ENCODE measurements around the gene CPLX3. TPM values are rescaled to one million over a fixed set of nuclear protein-coding genes. Genes with fewer than 3 reads are reported as not detected.

The CPLX3 gene
- total and polyA plus RNA-seq, 2 donors (not counting 3 experiments of a cell fraction or from before 2014, with no cell fraction given) = not detected

DNA sequence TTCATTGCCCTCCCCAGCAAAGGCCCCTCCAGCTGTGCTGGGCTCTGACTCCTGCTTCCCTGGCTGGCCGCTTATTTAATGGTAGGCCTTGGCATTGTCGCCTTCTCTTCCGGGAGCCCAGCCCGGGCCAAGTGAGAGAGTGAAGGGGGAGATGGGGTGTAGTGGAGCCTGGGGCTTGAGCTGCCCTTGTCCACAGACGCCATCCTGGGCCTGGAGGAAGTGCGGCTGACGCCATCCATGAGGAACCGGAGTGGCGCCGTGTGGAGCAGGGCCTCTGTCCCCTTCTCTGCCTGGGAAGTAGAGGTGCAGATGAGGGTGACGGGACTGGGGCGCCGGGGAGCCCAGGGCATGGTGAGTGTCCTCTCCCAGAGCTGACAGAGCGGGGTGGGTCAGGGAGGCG, 10.5 kb upstream of the CPLX3 start:
- TF ChIP-seq FOS (IDR thresholded peaks at IDR 0.05; ENCODE audit: borderline replicate concordance, insufficient read depth, low read length) (no peak), POLR2AphosphoS5 (IDR thresholded peaks at IDR 0.05; ENCODE audit: insufficient read depth, low read depth, low read length) (no peak)
- TF ChIP-seq, protein P1, sequence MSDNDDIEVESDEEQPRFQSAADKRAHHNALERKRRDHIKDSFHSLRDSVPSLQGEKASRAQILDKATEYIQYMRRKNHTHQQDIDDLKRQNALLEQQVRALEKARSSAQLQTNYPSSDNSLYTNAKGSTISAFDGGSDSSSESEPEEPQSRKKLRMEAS (IDR thresholded peaks at IDR 0.05; ENCODE audit: insufficient read depth, insufficient read length) = no peak
- TF ChIP-seq, protein P2, sequence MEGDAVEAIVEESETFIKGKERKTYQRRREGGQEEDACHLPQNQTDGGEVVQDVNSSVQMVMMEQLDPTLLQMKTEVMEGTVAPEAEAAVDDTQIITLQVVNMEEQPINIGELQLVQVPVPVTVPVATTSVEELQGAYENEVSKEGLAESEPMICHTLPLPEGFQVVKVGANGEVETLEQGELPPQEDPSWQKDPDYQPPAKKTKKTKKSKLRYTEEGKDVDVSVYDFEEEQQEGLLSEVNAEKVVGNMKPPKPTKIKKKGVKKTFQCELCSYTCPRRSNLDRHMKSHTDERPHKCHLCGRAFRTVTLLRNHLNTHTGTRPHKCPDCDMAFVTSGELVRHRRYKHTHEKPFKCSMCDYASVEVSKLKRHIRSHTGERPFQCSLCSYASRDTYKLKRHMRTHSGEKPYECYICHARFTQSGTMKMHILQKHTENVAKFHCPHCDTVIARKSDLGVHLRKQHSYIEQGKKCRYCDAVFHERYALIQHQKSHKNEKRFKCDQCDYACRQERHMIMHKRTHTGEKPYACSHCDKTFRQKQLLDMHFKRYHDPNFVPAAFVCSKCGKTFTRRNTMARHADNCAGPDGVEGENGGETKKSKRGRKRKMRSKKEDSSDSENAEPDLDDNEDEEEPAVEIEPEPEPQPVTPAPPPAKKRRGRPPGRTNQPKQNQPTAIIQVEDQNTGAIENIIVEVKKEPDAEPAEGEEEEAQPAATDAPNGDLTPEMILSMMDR (IDR thresholded peaks at IDR 0.05; ENCODE audit: extremely low read depth in 1 of 2, insufficient read depth in 1 of 2, low read depth in 1 of 2, low read length in 2 of 2) = no peak
- dilution Hi-C loops (cut with MboI; ENCODE audit: extremely low pct_ligation_motif_present, low sequenced_read_pairs) (no loop called here), intact Hi-C loops (cut with micrococcal nuclease) (no loop called here)
- DNase-seq (ENCODE audit: low read depth, low spot score) (no peak), FAIRE-seq (no peak)
- Histone ChIP-seq H3K4me2 (ENCODE audit: insufficient read depth, low read length) (no peak overlapping the region), H4K20me1 (replicated peaks; ENCODE audit: control insufficient read depth, extremely low read depth, insufficient read depth, low read length) (no peaks in the 10 kb centered on the region), H3K27ac (ENCODE audit: insufficient read depth, low read depth, low read length) (no peak overlapping the region), H3K27me3 (ENCODE audit: control insufficient read depth in 2 of 2, insufficient read depth in 2 of 2, low read length in 2 of 2) (no peaks in the 10 kb centered on the region), H3K4me1 (ENCODE audit: control insufficient read depth, extremely low read depth, insufficient read depth, low read length) (peaks cover 8% of the 10 kb centered on the region), H3K9me1 (replicated peaks; ENCODE audit: control insufficient read depth, extremely low read depth, insufficient read depth, low read length) (no peaks in the 10 kb centered on the region), H3K36me3 (ENCODE audit: control insufficient read depth in 2 of 2, extremely low read depth in 1 of 2, insufficient read depth in 2 of 2, low read length in 2 of 2) (no peaks in the 10 kb centered on the region), H2AFZ (ENCODE audit: low read depth, low read length) (no peak overlapping the region), H3K4me3 (replicated peaks in 1 of 3; ENCODE audit: insufficient read depth in 1 of 3, low read depth in 1 of 3, low read length in 3 of 3) (no peak overlapping the region), H3K9ac (replicated peaks; ENCODE audit: extremely low read depth, insufficient read depth, low read length) (no peak overlapping the region), H3K9me3 (replicated peaks; ENCODE audit: control insufficient read depth, insufficient read depth, low read length) (no peaks in the 10 kb centered on the region), H3K79me2 (ENCODE audit: control insufficient read depth, insufficient read depth, low read length) (no peaks in the 10 kb centered on the region)
- POLR2A ChIA-PET = no interaction called here
- CTCF ChIA-PET = interaction anchor here (1.3 kb wide), 1 partner anchor 11 kb away, joined by 3 read pairs; no protein-coding TSS in a partner anchor
- BruUV-seq (replicated peaks) = no TSS peak

All from endothelial cell of umbilical vein (primary cell).